ENCODE results near the gene ASXL1. TPM values are rescaled to one million over a fixed set of nuclear protein-coding genes. Genes with fewer than 3 reads are reported as not detected.

The ASXL1 gene
- total RNA-seq, 1 experiment from 2014 or later: 22.7 TPM

GRCh38 chr20:32314768-32315167 is 43.4 kb upstream of the ASXL1 start (continued):
- TF ChIP-seq FOXK1 (CRISPR knock-in tag; IDR thresholded peaks at IDR 0.05) (no peak), IRF2 (CRISPR knock-in tag; IDR thresholded peaks at IDR 0.05; ENCODE audit: borderline replicate concordance, low read depth) (no peak), NFATC4 (CRISPR knock-in tag; IDR thresholded peaks at IDR 0.05) (no peak), TEAD1 (CRISPR knock-in tag; IDR thresholded peaks at IDR 0.05) (no peak), SOX15 (CRISPR knock-in tag; IDR thresholded peaks at IDR 0.05) (no peak), EMX1 (CRISPR knock-in tag; IDR thresholded peaks at IDR 0.05) (no peak), ZNF512 (CRISPR knock-in tag; IDR thresholded peaks at IDR 0.05; ENCODE audit: borderline replicate concordance) (no peak), NFE2L1 (CRISPR knock-in tag; IDR thresholded peaks at IDR 0.05) (no peak)

- TF ChIP-seq MYBL2 (CRISPR knock-in tag; IDR thresholded peaks at IDR 0.05) (no peak), NR3C1 (CRISPR knock-in tag; conservative IDR thresholded peaks at IDR 0.05; ENCODE audit: low read depth) (no peak), ZNF423 (CRISPR knock-in tag; IDR thresholded peaks at IDR 0.05) (no peak), CREM (CRISPR knock-in tag; IDR thresholded peaks at IDR 0.05) (no peak), ZNF512 (CRISPR knock-in tag; IDR thresholded peaks at IDR 0.05; ENCODE audit: borderline replicate concordance) (no peak), JAZF1 (CRISPR knock-in tag; IDR thresholded peaks at IDR 0.05) (no peak), ZBTB21 (CRISPR knock-in tag; IDR thresholded peaks at IDR 0.05; ENCODE audit: borderline replicate concordance) (no peak)
- TF ChIP-seq, protein P1, sequence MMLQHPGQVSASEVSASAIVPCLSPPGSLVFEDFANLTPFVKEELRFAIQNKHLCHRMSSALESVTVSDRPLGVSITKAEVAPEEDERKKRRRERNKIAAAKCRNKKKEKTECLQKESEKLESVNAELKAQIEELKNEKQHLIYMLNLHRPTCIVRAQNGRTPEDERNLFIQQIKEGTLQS (CRISPR knock-in tag; conservative IDR thresholded peaks at IDR 0.05): no peak
- no peak for DNase-seq (ENCODE audit: low spot score)
- peaks cover 21% of the 10 kb centered on the region for H3K36me3 Mint-ChIP-seq
- H3K27me3 Mint-ChIP-seq (ENCODE audit: low read depth): no peaks in the 10 kb centered on the region
- no peak for ATAC-seq
- ChIA-PET CTCF (no interaction called here), POLR2A (no interaction called here)
- H3K4me3 Mint-ChIP-seq: no peak overlapping the region
- H3K9me3 Mint-ChIP-seq: no peaks in the 10 kb centered on the region
- no peak overlapping the region for H3K27ac Mint-ChIP-seq
- H3K4me1 Mint-ChIP-seq: no peaks in the 10 kb centered on the region
Observed at GRCh38 chr20:32315399-32315798, 42.7 kb upstream of the ASXL1 start.

- no peaks in the 10 kb centered on the region for H3K4me1 Mint-ChIP-seq
- no peak overlapping the region for H3K27ac Mint-ChIP-seq
- ATAC-seq (no peak), DNase-seq (ENCODE audit: low spot score) (no peak)
- H3K27me3 Mint-ChIP-seq (ENCODE audit: low read depth): no peaks in the 10 kb centered on the region
- POLR2A ChIA-PET: interaction anchor here (0.6 kb wide), 1 partner anchor 350 kb away, joined by 7 read pairs; no protein-coding TSS in a partner anchor
- no peak overlapping the region for H3K4me3 Mint-ChIP-seq
- no peaks in the 10 kb centered on the region for H3K9me3 Mint-ChIP-seq
- CTCF ChIA-PET: no interaction called here
- H3K36me3 Mint-ChIP-seq: peaks cover 17% of the 10 kb centered on the region
- no peak for TF ChIP-seq ZNF512 (CRISPR knock-in tag; IDR thresholded peaks at IDR 0.05; ENCODE audit: borderline replicate concordance)
- no peak for TF ChIP-seq ATF1 (CRISPR knock-in tag; IDR thresholded peaks at IDR 0.05)
- TF ChIP-seq NR3C1 (CRISPR knock-in tag; conservative IDR thresholded peaks at IDR 0.05; ENCODE audit: low read depth): no peak
- no peak for TF ChIP-seq ZNF416 (CRISPR knock-in tag; IDR thresholded peaks at IDR 0.05)
- no peak for TF ChIP-seq JAZF1 (CRISPR knock-in tag; IDR thresholded peaks at IDR 0.05)
- no peak for TF ChIP-seq ZNF425 (CRISPR knock-in tag; conservative IDR thresholded peaks at IDR 0.05)
- TF ChIP-seq, protein P2, sequence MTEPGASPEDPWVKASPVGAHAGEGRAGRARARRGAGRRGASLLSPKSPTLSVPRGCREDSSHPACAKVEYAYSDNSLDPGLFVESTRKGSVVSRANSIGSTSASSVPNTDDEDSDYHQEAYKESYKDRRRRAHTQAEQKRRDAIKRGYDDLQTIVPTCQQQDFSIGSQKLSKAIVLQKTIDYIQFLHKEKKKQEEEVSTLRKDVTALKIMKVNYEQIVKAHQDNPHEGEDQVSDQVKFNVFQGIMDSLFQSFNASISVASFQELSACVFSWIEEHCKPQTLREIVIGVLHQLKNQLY (CRISPR knock-in tag; IDR thresholded peaks at IDR 0.05): no peak
- TF ChIP-seq, protein P3, sequence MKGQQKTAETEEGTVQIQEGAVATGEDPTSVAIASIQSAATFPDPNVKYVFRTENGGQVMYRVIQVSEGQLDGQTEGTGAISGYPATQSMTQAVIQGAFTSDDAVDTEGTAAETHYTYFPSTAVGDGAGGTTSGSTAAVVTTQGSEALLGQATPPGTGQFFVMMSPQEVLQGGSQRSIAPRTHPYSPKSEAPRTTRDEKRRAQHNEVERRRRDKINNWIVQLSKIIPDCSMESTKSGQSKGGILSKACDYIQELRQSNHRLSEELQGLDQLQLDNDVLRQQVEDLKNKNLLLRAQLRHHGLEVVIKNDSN (CRISPR knock-in tag; IDR thresholded peaks at IDR 0.05): no peak
- no peak for TF ChIP-seq ERG (CRISPR knock-in tag; IDR thresholded peaks at IDR 0.05)
Observed at GRCh38 chr20:32315891-32316290, 42.2 kb upstream of the ASXL1 start.
